Bronchial epithelial cell (primary cell): Measurements from ENCODE around the gene COQ5. TPM values are rescaled to one million over a fixed set of nuclear protein-coding genes. Genes with fewer than 3 reads are reported as not detected.

ENCODE experiments used
- DNase-seq: peaks from one replicate; pipeline ENCODE4 v3.0.0-alpha.2; 2010; ENCODE audit warnings: low read depth
- FAIRE-seq: peaks from 2 replicates; lab custom pipeline; 2011; peaks lifted over from hg19 to GRCh38; lab: Jason Lieb, UNC
- H3K27me3 ChIP-seq: 2 replicates; pipeline ENCODE4 v1.5.1; 2011; ENCODE audit warnings: low read length; ENCODE audit not compliant: control insufficient read depth, insufficient read depth
- H3K36me3 ChIP-seq: 2 replicates; pipeline ENCODE4 v1.5.1; 2011; ENCODE audit warnings: low read length; ENCODE audit not compliant: control insufficient read depth, insufficient read depth
- H3K4me3 ChIP-seq: 2 replicates; pipeline ENCODE4 v1.5.1; 2011; ENCODE audit warnings: mild to moderate bottlenecking, low read depth, low read length, control low read depth
- total RNA-seq: library from RNA; depleted of rRNA; stranded (reverse); fragments of >200 nt; gene quantifications from 2 replicates; pipeline ENCODE4 v1.2.1, GENCODE V29; 2014
- TF ChIP-seq, protein P1 (sequence below): IDR thresholded peaks from 2 replicates; pipeline ENCODE4 v1.5.1; 2011; ENCODE audit warnings: mild to moderate bottlenecking, moderate library complexity, low read length, control low read depth, inconsistent platforms; ENCODE audit not compliant: insufficient read depth, severe bottlenecking

COQ5 gene
- total RNA-seq, 1 donor from 2014 or later, result 32.9 TPM

DNA sequence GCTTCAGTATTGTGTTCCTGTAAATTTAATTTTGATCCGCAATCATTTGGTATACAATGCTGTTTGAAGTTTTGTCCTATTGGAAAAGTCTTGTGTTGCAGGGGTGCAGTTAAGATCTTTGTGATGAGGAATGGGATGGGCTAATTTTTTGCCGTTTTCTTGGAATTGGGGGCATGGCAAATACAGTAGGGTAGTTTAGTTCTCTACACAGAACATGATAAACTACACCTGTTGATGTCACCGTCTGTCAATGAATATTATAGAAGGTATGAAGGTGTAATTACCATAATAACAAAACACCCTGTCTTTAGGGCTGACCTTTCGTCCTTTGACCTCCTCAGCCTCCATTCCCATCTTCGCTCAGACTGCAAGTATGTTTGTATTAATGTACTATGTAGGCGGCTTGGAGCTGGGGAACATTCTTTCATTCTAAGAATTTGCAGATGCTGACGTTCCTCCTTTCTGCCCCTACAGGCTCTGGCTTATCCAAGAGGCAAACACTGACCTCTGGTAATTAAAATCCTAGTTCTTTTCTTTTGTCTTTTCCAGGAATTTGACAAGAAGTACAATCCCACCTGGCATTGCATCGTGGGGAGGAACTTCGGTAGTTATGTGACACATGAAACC, 31.3 kb downstream of the COQ5 start:
- no peak for FAIRE-seq
- no peak for DNase-seq
- Histone ChIP-seq H3K4me3 (peak overlapping the region; percentile 94), H3K27me3 (no peaks in the 10 kb centered on the region), H3K36me3 (no peaks in the 10 kb centered on the region)
- TF ChIP-seq, protein P1, sequence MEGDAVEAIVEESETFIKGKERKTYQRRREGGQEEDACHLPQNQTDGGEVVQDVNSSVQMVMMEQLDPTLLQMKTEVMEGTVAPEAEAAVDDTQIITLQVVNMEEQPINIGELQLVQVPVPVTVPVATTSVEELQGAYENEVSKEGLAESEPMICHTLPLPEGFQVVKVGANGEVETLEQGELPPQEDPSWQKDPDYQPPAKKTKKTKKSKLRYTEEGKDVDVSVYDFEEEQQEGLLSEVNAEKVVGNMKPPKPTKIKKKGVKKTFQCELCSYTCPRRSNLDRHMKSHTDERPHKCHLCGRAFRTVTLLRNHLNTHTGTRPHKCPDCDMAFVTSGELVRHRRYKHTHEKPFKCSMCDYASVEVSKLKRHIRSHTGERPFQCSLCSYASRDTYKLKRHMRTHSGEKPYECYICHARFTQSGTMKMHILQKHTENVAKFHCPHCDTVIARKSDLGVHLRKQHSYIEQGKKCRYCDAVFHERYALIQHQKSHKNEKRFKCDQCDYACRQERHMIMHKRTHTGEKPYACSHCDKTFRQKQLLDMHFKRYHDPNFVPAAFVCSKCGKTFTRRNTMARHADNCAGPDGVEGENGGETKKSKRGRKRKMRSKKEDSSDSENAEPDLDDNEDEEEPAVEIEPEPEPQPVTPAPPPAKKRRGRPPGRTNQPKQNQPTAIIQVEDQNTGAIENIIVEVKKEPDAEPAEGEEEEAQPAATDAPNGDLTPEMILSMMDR, result no peak

DNA sequence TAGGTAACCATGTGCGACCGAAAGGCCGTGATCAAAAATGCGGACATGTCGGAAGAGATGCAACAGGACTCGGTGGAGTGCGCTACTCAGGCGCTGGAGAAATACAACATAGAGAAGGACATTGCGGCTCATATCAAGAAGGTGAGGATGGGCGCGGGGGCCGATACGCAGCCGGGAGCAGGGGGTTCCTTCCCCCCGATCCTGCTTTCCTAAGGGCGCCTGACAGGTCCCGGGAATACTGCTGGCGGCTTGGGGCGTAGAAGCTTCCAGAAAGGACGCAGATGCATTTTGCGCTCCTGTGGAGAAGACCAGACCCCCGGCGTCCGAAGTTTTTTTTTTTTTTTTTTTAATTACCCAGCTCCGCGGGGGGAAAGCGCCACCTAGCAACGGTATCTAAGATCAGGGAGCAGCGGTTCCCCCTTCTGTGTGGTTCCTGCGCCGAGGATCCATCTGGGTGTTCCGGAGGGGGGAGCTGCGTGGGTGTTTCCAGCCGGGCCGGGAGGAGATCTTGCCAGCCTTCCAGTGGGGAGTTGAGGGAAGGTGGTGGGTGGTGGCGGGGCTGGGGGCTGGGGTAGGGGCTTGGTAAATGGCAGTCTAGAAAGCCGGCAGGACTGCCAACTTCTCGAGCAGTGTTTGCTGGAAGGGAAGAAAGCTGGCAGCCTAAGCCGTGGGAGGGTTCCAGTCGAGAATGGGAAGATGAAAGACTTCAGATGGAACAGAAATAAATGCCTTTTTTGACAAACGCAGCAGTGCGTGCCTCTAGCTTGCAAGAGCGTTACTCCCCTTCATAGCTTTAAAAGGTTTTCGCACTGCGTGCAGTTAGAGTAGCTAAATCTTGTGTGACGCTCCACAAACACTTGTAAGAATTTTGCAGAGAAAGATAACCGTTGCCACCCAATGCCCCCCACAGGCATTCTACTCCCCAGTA, 32.3 kb downstream of the COQ5 start:
- peak overlapping the region; percentile 94 for H3K4me3 ChIP-seq
- TF ChIP-seq, protein P1, result no peak
- DNase-seq (peak; percentile 37), FAIRE-seq (no peak)
- H3K36me3 ChIP-seq, result no peaks in the 10 kb centered on the region
- H3K27me3 ChIP-seq, result no peaks in the 10 kb centered on the region

DNA sequence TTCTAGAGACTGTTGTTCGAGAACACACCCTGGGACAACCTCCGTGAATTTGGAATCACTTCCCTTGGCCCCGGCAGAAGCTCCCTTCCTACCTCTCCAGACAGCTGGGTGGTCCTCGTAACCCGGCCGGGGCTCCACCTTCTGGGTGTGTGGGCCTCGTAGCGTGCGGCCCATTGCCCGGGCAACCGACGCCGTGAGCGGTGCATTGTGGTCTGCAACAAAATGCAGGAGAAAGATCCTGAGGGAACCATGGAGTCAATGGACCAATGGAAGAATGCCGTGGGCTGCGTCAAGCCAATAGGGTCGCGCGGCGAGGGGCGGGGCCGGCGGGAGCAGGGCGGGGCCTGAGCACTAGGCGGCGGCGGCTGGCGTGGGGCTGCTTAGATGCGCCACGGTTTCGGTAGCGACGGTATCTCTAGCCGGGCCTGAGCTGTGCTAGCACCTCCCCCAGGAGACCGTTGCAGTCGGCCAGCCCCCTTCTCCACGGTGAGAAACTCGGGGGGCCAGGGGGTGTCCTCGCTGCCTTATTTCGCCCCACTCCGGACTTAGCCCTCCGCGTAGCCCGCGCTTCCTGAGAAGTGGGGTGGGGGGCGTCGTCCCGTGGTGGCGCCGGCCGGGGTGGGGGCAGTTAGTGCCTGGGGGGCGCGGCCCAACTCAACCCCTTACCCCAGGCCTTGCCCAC, 33.1 kb downstream of the COQ5 start, which contains the start of gene DYNLL1:
Gene DYNLL1, plus strand, starts transcription at position 383 of the 682 bp plus-strand sequence. CDS start 309 bp downstream, outside the sequence.
- peaks cover 2% of the 10 kb centered on the region for H3K36me3 ChIP-seq
- no peaks in the 10 kb centered on the region for H3K27me3 ChIP-seq
- FAIRE-seq (no peak), DNase-seq (peak; percentile 88)
- TF ChIP-seq, protein P1, result no peak
- H3K4me3 ChIP-seq, result peak within 1 kb of the TSS; percentile 94

DNA sequence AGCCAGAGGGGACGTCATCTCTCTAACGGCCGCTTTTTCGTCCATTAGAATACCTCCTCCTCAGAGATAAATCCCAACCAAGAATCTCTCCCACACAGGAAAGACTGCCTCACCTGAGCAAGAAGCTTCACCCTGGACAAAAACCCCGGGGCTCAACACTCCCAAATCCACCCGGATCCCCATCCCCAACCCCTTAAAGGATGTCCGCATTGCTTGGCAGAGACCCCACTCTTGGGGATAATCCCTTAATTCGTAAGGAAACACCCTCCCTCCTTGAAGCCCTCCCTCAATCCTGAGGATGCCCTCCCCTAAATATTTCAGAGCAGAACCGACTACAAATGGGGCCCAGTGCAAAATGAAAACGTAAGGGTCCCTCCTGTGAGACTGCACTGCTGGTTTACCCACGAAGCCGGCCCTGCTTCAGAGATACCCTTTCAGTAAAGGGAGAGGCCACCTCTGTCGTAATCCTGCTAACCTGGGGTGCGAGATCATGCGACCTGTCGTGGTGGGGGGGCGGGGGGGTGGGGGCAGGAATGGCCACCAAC, 33.7 kb downstream of the COQ5 start:
- Histone ChIP-seq H3K27me3 (no peaks in the 10 kb centered on the region), H3K4me3 (peak overlapping the region; percentile 94), H3K36me3 (peaks cover 2% of the 10 kb centered on the region)
- DNase-seq (no peak), FAIRE-seq (no peak)
- TF ChIP-seq, protein P1, result no peak

DNA sequence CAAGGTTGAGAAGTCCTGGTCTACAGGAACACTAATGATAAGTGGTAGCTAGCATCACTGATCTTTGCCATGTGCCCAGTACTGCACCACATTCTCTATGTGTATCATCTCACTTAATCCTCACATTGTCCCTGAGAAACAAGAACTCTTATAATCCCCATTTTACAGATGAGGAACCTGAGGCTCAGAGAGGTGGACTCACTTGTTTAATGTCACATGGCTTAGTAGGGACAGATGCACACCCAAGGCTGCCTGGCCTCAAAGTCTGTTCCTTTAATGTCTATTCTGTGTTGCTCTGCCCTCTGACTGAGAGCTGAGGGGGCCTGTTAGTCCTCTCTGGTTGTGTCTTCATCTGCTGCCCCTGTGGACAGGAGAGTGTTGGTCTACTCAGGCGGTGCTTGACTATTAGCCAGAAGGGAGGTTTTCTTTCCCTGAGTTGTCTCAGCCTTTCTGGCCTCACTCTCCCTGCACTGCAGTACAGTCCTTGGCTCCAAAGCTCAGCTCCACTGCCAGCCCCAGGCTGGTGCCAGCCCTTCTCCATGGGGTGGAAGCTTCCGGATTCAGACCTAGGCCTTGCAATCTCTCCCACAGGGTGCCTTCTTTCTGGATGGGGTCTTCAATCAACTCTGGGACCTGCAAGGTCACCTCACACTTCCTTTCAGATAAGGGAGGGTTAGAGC, 38.0 kb downstream of the COQ5 start:
- no peak overlapping the region for H3K4me3 ChIP-seq

More for the DNA sequence above, 38.0 kb downstream of the COQ5 start:
- DNase-seq, result no peak
- no peak for FAIRE-seq
- H3K27me3 ChIP-seq, result no peaks in the 10 kb centered on the region
- peaks cover 2% of the 10 kb centered on the region for H3K36me3 ChIP-seq
- TF ChIP-seq, protein P1, result no peak
